ENCODE results near the gene PPP1R9B. TPM values are rescaled to one million over a fixed set of nuclear protein-coding genes. Genes with fewer than 3 reads are reported as not detected.

The PPP1R9B gene
- total RNA-seq, 1 experiment from 2014 or later: 21.7 TPM

GRCh38 chr17:50144355-50144754 is 6.1 kb downstream of the PPP1R9B start:
- no peak for TF ChIP-seq NR3C1 (CRISPR knock-in tag; conservative IDR thresholded peaks at IDR 0.05; ENCODE audit: low read depth)
- no peak for TF ChIP-seq CTCF (IDR thresholded peaks at IDR 0.05)
- no peak for TF ChIP-seq MAX (CRISPR knock-in tag; IDR thresholded peaks at IDR 0.05)
- no peak for TF ChIP-seq ZBTB21 (CRISPR knock-in tag; IDR thresholded peaks at IDR 0.05; ENCODE audit: borderline replicate concordance)
- TF ChIP-seq PREB (CRISPR knock-in tag; IDR thresholded peaks at IDR 0.05; ENCODE audit: borderline replicate concordance): no peak
- no peak for TF ChIP-seq ELF4 (CRISPR knock-in tag; IDR thresholded peaks at IDR 0.05; ENCODE audit: low read depth)
- TF ChIP-seq ZNF317 (CRISPR knock-in tag; IDR thresholded peaks at IDR 0.05; ENCODE audit: borderline replicate concordance, low read depth): no peak
- no peak for TF ChIP-seq EMX1 (CRISPR knock-in tag; IDR thresholded peaks at IDR 0.05)
- TF ChIP-seq FOXJ3 (CRISPR knock-in tag; IDR thresholded peaks at IDR 0.05; ENCODE audit: borderline replicate concordance): no peak
- no peak for TF ChIP-seq NFATC4 (CRISPR knock-in tag; IDR thresholded peaks at IDR 0.05)
- no peak for TF ChIP-seq IRF2 (CRISPR knock-in tag; IDR thresholded peaks at IDR 0.05; ENCODE audit: borderline replicate concordance, low read depth)
- ATAC-seq (no peak), DNase-seq (ENCODE audit: low spot score) (no peak)
- ChIA-PET CTCF (interaction anchor here (0.9 to 3.1 kb wide), 4 partner anchors 17 to 56 kb away, joined by 3 to 21 read pairs (median 3); no protein-coding TSS in a partner anchor), POLR2A (no interaction called here)
- H3K9me3 Mint-ChIP-seq: no peaks in the 10 kb centered on the region
- no peak overlapping the region for H3K27ac Mint-ChIP-seq
- no peak overlapping the region for H3K4me3 Mint-ChIP-seq
- peaks cover 38% of the 10 kb centered on the region for H3K36me3 Mint-ChIP-seq
- peaks cover 12% of the 10 kb centered on the region for H3K27me3 Mint-ChIP-seq (ENCODE audit: low read depth)
- H3K4me1 Mint-ChIP-seq: peaks cover 37% of the 10 kb centered on the region

- TF ChIP-seq NFATC4 (CRISPR knock-in tag; IDR thresholded peaks at IDR 0.05) (no peak), NR2C2 (CRISPR knock-in tag; IDR thresholded peaks at IDR 0.05) (no peak)
- peaks cover 34% of the 10 kb centered on the region for H3K4me1 Mint-ChIP-seq
- H3K36me3 Mint-ChIP-seq: peaks cover 40% of the 10 kb centered on the region
- DNase-seq (ENCODE audit: low spot score): no peak
- no peak overlapping the region for H3K4me3 Mint-ChIP-seq
- ChIA-PET POLR2A (no interaction called here), CTCF (interaction anchor here (1.1 to 3.1 kb wide), 3 partner anchors 18 to 49 kb away, joined by 3 to 21 read pairs (median 3); no protein-coding TSS in a partner anchor)
- ATAC-seq: no peak
- H3K27ac Mint-ChIP-seq: no peak overlapping the region
- peaks cover 7% of the 10 kb centered on the region for H3K27me3 Mint-ChIP-seq (ENCODE audit: low read depth)
- no peaks in the 10 kb centered on the region for H3K9me3 Mint-ChIP-seq
These were observed 6.9 kb downstream of the PPP1R9B start for GRCh38 chr17:50143461-50144176.

GRCh38 chr17:50141745-50142110 is 8.7 kb downstream of the PPP1R9B start:
- peaks cover 52% of the 10 kb centered on the region for H3K36me3 Mint-ChIP-seq
- H3K4me1 Mint-ChIP-seq: peaks cover 18% of the 10 kb centered on the region
- POLR2A ChIA-PET: no interaction called here
- ATAC-seq (no peak), DNase-seq (ENCODE audit: low spot score) (no peak)
- CTCF ChIA-PET: interaction anchor here (1.0 to 4.6 kb wide), 3 partner anchors 9 to 26 kb away, joined by 4 to 52 read pairs (median 35); partner anchors contain the start of genes PPP1R9B and SGCA
- H3K27me3 Mint-ChIP-seq (ENCODE audit: low read depth): no peaks in the 10 kb centered on the region
- no peak overlapping the region for H3K4me3 Mint-ChIP-seq
- no peaks in the 10 kb centered on the region for H3K9me3 Mint-ChIP-seq
- H3K27ac Mint-ChIP-seq: no peak overlapping the region
- no peak for TF ChIP-seq TEAD1 (CRISPR knock-in tag; IDR thresholded peaks at IDR 0.05)
- TF ChIP-seq ZNF512 (CRISPR knock-in tag; IDR thresholded peaks at IDR 0.05; ENCODE audit: borderline replicate concordance): no peak
- TF ChIP-seq FOXK1 (CRISPR knock-in tag; IDR thresholded peaks at IDR 0.05): no peak
- TF ChIP-seq ZNF532 (CRISPR knock-in tag; IDR thresholded peaks at IDR 0.05; ENCODE audit: borderline replicate concordance): no peak
- no peak for TF ChIP-seq ETV6 (CRISPR knock-in tag; IDR thresholded peaks at IDR 0.05)
- no peak for TF ChIP-seq ZMAT4 (CRISPR knock-in tag; IDR thresholded peaks at IDR 0.05)
- no peak for TF ChIP-seq ATF3 (CRISPR knock-in tag; conservative IDR thresholded peaks at IDR 0.05)
- TF ChIP-seq PRRX2 (CRISPR knock-in tag; IDR thresholded peaks at IDR 0.05): no peak
- no peak for TF ChIP-seq MYBL2 (CRISPR knock-in tag; IDR thresholded peaks at IDR 0.05)

Data from WTC11 (cell line).